CD4-positive, alpha-beta T cell treated with Interleukin-2 at 100 ng/mL for 4 hours (primary cell): ENCODE measurements around the gene PRDM11.

ENCODE experiments used
- DNase-seq: peaks from one replicate; pipeline ENCODE4 v3.0.0-alpha.2; 2020; ENCODE audit warnings: low spot score

The PRDM11 gene

DNA sequence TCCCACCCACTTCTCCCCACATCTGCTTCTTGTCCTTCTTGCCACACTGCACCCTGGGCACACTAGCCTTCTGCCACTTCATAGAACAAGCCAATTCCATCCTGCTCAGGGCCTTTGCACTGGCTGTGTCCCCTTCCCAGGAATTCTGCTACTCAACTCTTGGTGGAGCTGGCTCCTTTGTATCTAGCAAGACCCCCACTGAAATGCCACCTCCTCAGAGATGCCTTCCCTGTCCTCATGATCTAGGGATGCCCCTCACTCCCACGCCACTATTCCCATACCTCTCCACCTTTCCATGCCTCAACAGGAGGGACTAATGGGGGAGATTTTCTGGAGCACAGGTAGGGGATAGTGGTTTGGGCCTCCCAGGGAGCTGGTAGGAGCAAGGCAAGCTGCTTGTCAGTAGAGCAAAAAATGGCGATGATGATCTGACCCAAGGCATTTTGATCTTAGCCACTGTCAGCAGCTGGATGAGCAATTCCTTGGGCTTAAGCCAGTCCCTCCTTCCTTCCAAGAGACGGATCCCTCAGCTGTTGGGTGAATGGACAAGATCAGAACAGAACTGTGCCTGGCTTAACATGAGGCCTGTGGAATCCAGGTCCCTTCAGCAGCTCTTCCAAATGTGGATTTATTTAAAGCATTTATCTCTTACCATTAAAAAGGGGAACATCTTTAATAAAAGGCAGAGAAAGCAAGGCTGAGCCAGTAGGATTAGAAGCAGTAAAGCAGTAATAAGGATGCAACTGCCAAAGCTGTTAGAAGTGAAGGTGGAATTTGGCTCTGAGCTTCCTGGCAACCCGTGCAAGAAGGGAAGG is 4.0 kb upstream of the PRDM11 start:
- DNase-seq: no peak

DNA sequence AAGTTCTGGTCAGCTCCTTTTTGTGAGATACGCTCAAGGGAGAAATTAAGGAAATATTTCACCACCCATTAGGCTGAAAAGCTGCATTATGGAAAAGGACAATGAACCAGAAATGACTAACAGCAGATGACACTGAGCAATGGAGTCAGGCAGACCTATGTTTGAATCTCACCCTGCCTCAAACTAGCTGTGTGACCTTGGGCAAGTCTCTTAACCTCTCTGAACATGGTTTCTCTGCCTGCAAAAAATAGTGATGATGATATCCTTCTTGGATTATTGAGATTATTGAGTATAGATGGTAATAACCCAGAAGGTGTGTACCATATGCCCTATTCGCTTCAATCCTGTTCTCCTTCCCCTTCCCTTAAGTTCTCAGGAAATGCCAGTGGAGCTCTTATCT is 2.9 kb upstream of the PRDM11 start:
- DNase-seq: no peak

DNA sequence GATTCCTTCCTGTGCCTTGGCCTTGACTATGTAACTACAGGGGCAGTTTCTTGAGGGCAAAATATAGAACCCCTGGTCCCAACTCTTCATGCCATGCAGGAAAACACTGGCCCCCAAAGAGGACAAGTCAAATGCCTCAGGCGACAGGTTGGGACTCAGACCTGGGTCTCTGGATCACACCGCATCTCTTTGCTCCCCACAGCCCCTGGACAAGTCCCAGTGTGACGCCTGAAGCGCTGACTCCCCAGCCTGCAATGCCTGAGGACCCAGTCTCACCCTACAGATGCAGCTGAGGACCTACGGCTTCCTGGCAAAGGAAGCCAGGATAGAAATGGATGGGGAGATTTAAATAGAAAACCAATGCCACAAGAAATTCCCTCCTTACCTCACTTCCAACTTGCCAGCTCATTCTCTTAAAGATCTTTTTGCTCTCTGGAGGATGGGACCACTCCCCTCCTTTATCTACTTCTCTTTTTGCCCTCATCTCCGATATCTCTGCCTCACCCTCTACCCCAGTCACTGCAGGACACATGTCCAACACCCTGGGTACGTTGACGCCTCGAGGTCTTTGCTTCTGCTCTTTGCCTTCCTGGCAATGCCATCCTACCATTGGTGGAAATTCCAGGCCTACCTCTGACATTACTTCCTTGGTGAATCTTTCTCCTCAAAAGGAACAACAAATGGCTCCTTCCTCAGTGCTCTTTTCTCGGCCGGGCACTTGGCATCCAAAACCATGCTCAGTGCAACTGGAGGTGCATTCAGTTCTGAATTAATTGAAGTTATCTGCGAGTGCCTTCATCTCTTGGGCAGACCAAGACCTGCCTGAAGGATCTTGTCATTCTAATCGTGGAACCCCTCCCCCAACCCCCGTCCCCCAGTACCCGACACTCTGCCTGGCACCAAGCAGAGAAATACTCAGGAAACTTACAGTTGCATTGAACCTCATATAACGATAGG is 2.0 kb upstream of the PRDM11 start:
- DNase-seq: no peak

DNA sequence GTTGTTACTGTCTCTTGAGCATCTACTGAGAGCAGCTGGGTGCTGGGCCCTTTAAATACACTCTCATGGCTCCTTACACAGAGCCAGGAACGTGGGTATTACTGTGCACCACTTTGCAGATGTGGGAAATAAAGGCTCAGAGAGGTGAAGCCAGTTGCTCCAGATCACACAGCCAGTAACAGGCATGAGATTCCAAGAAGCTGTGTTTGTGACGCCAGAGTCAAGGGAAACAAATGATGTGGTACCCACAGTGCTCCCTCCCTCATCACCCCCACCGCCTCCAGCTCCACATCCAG is 1.4 kb upstream of the PRDM11 start:
- no peak for DNase-seq

DNA sequence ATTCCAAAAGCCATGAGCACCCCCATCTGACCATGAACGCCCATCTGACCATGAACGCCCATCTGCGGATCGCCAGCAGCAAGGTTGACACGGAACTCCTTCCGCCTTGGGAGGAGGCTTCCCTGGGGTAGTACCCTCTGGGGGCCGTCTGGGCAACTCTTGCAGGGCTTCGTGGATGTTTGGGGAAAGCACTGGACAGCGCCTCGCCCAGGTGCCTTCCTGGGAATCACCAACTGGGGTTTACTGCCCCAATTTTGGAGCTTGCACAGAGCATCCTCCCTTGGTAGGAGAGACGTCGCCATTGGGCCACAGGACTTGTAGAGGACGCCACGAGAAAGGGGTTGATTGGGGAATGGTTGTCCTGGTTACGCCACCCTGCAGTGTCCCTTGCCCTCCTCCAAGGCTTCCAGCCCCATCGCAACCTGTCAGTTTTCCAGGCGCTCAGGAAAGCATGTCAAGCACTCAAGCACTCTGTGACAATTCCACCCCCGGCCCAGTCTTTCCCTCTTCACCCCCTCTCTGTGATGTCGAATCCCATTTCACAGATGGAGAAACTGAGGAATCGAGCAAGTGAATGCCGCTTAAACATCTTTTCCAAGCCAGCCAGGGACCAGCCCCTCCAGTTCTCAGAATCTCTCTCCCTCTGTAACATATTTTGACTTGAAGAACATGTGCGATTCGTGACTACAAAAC is 914 bp upstream of the PRDM11 start:
- DNase-seq: no peak

DNA sequence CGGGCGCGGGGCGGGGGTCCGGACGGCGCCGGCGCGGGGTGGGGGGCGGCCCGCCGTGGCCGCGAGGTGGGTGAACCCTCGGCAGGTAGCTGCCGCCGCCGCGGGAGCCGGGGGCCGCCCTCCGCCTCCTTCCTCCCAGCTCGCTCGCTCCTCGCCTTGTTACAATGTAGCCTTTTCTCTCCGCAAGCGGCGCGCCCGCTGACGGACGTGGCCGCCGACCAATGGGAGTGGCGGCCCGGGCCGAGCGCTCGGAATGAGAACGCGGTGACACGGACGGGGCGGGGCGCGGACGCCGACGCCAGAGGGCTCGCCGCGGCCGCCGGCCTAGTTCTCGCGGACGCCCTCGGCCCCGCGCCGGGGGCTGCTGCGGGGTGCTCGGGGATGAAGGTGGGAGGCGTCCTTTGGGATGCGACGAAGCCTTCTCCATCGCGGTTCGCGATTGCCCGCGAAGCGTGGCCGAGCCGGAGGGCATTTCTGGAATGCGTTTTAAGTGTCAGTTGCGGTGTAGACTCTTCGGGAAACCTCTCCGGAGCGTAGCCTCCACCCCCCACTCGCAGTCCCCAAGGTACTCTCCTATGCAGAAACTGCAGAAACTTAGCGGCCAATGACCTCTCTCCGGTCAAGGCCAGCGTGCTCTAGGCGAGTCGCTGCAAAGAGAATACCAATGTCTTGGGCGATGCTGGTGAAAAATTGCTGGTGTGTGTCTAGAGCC is 734 bp downstream of the PRDM11 start:
- peak; percentile 95 for DNase-seq

DNA sequence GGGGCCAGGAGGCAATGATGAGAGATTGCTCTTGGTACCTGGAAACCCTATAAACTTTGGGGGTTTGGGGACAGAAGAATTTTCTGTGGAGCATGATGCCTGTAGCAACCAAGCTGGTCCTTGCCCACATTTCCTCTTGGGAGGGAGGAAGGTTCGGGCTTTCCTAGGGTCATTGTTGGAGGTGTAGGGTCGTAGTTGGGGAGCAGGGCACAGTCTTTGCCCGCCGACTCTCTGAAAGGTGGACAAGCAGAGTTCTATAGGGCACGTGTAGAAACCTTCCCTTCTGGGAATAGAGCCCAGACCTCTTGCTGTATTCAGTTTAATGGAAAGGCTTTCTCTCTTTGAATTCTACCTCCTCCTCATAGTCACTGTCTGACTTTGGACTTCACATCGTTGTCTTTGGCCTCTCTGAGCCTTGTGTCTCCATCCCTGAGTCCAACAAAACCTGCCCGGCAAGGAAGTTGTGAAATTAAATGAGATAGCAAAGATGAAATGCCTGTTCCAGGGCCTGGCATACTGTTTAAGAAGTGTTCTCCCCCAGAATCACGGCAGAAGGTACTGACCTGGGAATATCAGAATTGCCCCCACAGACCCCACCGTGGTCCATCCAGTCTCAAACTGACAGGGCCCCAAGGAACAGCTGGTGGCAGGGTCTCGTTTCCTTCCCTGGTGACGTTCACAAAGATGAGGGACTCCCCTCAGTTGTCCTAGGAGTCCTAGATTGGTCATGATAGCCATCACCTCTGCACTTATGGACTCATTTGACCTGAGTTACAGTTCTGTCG is 1.6 kb downstream of the PRDM11 start:
- DNase-seq: no peak

DNA sequence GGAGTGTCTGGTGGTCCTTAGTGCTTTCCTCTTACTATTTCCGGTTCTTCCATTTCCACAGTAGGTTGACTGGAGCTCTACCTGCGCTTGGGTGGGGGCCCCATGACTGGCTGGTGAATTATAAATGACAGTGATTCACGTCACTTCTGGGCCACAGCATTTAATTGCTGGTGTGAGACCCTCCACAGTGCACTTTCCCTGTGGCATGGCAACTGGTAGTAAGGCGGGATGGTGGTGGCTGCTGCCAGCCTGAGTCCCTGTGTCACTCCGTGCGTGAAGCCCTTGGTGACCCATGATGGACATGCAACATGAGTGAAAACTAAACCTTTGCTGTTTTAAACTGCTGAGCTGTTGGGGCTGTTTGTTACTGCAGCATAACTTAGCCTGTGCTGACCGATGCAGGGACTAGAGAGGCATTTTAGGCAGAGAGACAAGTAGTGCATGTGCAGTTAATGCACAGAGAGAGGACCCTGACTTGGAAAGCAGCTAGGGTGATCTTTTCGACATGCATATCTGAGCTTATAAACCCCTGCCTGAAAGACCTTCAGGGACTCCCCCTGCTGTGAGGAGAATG is 3.1 kb downstream of the PRDM11 start:
- DNase-seq: no peak

DNA sequence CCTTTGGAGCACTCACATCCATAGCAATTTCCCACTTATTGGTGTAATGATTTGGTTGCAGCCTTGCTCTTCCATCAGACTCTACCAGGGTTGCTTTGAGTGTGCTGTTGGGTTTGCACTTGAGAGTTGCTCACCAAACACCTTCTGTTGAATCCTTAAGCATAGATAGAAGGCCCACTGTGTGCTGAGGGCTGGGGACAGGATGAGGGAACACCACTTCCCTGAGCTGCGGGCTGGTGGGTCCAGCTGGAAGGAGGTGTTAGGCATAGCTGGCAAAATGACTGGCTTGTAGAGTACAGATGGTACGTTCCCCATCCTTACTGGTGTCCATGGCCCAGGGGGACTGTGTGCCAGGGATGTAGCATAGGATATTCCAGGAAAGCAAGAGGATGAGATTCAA is 3.9 kb downstream of the PRDM11 start:
- no peak for DNase-seq

DNA sequence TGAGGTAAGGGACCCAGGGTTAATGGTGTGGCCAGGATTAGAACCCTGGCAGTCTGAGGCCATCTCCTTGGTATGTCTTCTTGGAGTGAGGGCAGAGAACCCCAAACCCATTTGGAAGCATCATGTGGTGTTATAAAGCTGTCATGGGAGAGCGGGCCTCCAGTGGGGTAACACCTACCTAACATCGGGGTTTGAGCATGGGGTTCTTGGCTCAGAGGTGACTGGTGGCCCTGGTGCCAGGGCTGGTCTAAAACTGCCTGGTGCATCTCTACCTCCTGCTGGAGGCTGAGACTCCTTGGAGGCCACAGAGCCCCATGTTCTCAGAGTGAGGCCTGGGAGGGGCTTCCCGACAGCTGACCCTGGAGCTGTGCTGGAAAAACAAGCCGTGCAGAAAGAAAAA is 4.5 kb downstream of the PRDM11 start:
- DNase-seq: no peak

DNA sequence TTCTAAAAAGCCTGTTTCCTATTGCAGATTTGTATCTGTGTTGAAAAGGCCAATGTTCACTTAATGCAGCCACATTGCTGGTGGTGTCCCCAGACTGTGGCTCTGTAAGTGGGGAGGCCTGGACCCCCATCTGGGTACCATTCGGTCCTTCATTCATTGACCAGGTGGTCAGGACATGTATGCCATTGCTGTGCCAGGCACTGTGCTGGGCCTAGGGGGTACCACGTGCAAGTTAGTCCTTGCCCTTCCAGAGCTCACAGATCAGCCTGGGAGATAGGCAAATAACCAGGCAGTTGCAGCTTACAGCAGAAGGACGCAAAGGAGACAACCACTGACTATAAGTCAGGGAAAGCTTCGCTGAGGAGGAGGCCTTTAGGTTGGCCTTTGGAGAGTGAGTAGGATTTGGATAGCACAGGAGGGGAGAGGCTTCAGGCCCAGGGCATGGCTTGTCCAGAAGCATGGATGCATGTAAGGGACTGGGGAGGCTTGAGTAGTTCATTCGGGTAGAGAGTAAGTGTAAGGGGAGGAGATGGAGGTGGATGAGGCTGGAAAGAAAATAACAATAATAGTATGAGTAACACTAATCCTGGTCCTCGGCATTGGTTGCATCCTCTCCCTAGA is 5.0 kb downstream of the PRDM11 start:
- no peak for DNase-seq

DNA sequence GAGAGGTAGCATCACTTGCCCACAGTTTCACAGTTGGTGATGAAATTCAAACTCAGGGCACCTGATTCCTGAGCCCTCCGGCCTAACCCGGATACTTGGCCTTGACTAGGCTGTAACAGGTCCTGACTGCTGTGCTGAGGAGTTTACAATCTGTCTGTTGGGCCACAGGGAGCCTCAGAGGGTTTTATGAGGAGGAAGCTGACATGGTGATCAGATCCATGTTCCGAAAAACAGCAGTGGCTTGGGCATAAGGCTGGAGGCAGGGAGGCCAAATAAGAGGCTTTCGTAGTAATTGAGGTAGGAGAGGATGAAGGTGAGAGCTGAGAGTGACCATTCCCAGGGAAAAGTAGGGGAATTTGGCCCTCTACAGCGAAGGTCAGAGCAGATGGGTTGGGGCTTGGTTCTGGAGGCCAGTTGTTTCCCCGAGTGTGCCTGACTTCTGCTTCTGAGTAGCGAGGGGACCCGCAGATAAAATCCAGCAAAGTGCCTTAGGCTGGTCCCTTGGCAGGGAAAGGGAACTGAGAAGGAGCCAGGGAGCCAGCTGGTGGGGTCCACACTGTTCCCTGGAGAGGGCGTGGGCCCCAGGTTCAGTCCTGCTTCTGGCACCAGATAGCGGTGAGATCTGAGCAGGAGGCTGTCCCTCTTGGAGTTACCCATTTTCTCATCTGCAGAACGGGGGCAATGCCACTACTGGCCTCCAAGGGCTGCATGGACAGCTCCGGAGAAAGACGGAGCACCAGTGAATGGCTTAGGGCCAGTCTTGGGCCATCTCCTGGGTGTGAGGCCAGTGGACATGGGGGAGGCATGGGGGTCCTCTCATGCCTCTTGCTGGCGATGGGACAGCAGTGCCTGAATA is 6.5 kb downstream of the PRDM11 start:
- no peak for DNase-seq

DNA sequence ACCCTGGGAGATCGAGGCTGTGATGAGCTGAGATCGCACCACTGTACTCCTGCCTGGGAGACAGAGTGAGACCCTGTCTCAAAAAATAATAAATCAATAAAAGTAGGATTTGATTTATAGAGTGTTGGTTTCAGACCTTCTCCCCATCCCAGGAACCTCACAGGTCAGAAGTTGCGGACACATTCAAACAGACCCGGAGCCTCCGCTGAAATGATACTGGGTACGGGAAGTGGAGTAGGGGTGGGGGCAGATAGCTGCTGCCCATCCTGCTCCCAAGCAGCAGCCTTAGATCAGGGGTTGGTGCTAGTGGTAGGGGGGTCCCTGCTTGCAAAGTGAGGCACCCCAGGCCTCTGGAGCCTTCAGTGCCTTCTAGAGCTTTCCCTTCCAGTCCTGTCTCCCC is 7.8 kb downstream of the PRDM11 start:
- no peak for DNase-seq

DNA sequence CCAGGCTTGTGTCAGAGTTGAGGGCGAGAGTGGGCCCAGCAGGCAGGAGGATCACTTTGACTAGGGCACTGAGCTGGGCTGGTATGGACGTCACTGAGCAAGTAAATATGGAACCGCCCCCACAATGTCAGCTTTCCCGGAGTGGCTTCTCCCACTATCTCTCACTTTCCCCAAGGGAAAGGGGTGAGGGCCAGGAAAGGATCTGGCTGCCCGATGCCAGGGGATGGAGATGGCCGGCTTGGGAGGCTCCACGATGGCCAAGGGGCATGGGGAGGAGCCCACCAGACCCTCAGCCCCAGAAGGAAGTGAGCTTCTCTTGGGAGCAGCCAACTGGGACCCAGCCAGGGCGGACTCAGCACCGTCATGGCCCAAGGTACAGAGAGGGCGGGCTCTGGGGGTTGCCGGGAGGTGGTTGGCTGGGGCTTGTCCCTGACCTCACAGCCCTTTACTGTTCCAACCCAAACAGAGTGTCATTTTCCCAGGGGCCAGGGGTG is 8.7 kb downstream of the PRDM11 start:
- DNase-seq: no peak

DNA sequence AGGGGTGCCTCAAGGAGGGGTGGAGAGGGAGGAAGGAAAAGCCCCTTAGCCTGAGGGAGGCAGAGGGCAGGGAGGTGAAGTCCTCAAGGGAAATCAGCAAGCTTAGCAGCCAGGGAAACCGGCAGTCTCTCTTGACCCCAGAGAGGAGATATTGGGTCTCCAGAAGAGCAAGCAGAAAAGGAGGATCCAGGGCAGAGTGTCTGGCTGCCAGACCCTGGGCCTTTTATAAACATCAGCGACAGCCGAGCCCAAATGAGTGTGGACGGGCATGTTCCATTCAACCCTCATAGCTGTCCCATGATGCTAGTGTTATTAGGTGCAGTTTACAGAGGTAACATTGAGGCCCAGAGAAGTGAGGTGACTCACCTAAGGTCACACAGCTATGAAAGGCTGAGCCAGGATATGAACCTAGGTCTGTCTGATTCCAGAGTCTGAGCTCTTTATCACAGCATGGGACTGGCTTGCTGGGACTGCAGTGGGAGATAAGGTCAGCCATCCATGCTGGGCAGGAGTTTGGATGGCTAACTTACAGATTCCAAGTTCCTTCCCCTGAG is 9.3 kb downstream of the PRDM11 start:
- DNase-seq: no peak

DNA sequence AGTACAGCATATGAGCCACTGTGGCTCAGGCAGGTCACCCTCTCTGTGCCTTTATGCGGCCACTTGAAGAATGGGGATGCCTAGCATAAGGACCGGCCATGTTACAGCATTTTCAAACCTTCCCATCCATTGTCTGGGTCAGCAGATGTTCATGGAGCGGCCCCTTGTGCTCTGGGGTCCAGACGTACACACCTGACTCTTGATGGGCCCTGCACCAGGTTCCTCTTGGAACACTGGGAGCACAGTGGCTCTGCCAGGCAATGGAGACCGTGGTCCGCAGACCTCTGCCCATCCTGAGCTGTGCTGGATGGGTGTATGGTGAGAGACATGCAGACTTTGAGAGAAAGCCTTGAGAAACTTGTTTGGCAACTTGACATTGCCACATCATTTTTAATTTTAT is 9.8 kb downstream of the PRDM11 start:
- DNase-seq: no peak

DNA sequence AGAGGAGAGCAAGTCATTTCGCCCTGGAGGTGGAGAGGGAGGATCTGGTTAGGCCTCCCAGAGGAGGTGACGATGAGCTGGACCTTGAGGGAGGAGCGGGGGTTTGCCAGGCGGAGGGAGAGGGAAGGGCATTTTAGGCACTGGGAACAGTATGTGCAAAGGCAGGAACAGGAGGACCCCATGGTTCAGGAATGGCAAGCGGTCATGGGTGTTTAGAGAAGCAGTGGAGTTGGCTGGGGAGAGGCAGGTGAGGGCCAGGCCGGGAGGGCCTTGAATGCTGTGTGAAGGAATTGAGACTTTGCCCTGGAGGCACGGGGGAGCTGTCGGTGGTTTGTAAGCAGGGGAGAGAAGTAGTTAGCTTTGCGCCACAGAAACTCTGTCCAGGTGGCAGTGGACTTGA is 10.3 kb downstream of the PRDM11 start:
- DNase-seq: no peak

DNA sequence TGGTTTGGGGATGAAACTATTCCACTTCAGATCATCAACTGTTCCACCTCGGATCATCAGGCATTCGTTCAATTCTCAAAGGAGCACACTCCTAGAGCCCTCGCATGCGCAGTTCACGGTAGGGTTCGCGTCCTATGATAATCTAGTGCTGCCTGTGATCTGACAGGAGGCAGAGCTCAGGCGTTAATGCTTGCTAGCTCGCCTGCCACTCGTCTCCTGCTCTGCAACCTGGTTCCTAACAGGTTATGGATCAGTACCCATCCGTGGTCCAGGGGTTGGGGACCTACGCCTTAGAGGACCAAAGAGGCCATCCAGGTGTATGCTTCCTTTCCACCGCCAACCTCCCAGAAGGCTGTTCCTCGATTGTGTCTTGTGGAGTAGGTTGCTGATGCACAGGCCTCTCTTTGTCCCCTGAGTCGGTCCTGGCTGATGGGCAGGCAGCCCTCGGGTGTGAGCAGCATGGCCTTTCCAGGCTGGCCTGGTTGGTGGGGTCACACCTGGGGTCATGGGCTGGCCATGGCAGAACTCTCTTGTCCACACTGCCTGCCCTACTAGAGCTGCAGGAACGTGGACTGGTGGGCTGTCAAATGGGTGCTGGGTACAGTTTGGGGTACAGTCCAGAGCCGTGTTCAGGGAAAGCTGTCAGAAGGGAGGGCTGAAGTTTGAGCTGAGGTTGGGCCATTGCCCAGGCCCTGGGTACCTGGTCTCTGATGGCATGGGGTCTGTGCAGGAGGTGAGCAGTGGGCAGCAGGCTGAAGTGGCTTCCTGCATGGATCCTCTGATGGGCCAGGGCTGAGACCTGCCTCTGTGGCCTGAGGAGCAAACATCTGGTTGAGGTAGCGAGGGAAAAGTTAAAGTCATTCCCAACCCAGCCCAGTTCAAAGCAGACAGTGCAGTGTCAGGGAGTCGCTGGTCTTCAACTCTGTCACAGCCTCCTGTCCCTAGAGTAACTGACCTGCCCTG is 11.1 kb downstream of the PRDM11 start:
- DNase-seq: no peak
